ENCODE results near the gene MAP1LC3B2.
"Not testable (repeated sequence)": the region's sequence is repeated elsewhere in the genome, so short reads cannot be mapped to it uniquely, and the experiment has no call there.

GRCh38 chr12:116575754-116576153 is 16.6 kb downstream of the MAP1LC3B2 start:
- TF ChIP-seq CTCF, POLR2A, POLR2AphosphoS5, EP300 (IDR thresholded peaks at IDR 0.05): not testable (repeated sequence)
